ENCODE measurements around the gene MYCN. TPM values are rescaled to one million over a fixed set of nuclear protein-coding genes. Genes with fewer than 3 reads are reported as not detected.

MYCN gene
- total and polyA plus RNA-seq, 2 of the 13 experiments (the other 11 are each of a cell fraction or from before 2014, with no cell fraction given) = not detected

DNA sequence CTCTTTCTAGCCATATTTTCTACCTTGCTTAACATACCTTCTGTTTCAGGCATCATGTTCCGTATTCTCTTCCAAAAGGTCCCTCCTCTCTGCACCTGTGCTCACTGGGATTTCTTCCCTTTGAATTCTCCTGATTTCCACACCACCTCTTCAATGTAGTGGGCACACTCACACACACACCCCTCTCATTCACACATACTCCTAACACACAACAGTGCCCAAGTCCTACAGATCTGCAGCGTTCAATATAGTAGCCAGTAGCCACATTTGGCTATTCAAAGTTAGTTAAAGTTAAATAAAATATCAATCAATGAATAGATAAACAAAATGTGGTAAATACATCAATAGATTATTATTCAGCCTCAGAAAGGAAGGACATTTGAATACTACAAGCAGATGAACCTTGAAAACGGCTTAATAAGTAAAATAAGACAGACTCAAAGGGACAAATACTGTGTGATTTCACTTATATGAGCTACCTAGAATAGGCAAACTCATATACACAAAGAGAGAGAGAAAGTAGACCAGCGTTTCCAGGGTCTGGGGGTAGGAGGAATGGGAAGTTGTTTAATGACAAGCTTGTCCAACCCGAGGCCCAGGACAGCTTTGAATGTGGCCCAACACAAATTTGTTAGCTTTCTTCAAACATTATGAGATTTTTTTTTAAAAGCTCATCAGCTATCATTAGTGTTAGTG is 34.4 kb downstream of the MYCN start (continued):
- no peak for TF ChIP-seq ZNF34 (CRISPR knock-in tag; IDR thresholded peaks at IDR 0.05; ENCODE audit: borderline replicate concordance)

DNA sequence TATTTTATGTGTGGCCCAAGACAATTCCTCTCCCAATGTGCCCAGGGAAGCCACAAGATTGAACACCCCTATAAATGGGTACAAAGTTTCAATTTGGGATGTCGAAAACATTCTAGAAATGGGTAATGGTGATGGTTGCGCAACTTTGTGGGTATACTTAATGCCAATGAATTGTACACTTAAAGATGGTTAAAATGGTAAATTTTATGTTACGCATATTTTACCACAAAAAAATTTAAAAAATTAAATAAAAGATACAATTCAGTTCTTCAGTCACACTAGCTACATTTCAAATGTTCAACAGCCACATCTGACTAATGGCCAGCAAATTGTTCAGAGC is 34.9 kb downstream of the MYCN start:
- in situ Hi-C loops (cut with HindIII; ENCODE audit: extremely low pct_ligation_motif_present, low pct_unique_long_range_greater_than_20kb) = no loop called here
- H3K4me1 ChIP-seq (ENCODE audit: insufficient read depth, low read length) = no peaks in the 10 kb centered on the region
- FAIRE-seq (no peak), DNase-seq (ENCODE audit: low spot score) (no peak), ATAC-seq (no peak)
- no peaks in the 10 kb centered on the region for H3K27me3 ChIP-seq (ENCODE audit: control insufficient read depth in 1 of 2, insufficient read depth in 2 of 2, low read length in 2 of 2)
- POLR2A ChIA-PET = no interaction called here
- no peaks in the 10 kb centered on the region for H3K79me2 ChIP-seq (ENCODE audit: insufficient read depth, low read length)
- no peak overlapping the region for H3K4me2 ChIP-seq (ENCODE audit: low read depth, low read length)
- H3K9me3 ChIP-seq (ENCODE audit: low read length) = no peaks in the 10 kb centered on the region
- no peaks in the 10 kb centered on the region for H4K20me1 ChIP-seq (ENCODE audit: insufficient read depth, low read length)
- H3K4me3 ChIP-seq (replicated peaks in 1 of 3; ENCODE audit: insufficient read depth in 1 of 3, low read depth in 2 of 3, low read length in 3 of 3) = no peak overlapping the region
- CTCF ChIA-PET (ENCODE audit: low intra/inter-chr PET ratio, low total read pairs) = no interaction called here
- H3K27ac ChIP-seq (ENCODE audit: extremely low read length, insufficient read depth, low read length) = no peak overlapping the region
- H2AFZ ChIP-seq (ENCODE audit: low read length) = no peak overlapping the region
- no peak overlapping the region for H3K9ac ChIP-seq (ENCODE audit: insufficient read depth, low read depth, low read length)
- H3K36me3 ChIP-seq (replicated peaks in 1 of 2; ENCODE audit: control insufficient read depth in 1 of 2, insufficient read depth in 2 of 2, low read length in 2 of 2) = no peaks in the 10 kb centered on the region
- WGBS (ENCODE audit: low lambda C conversion rate) = 75% methylated on average over 3 of the region's 3 CpGs
- no TSS peak for BruUV-seq (replicated peaks)
- intact Hi-C loops (cut with micrococcal nuclease; ENCODE audit: unreplicated experiment) = no loop called here
- TF ChIP-seq CEBPG (CRISPR knock-in tag; IDR thresholded peaks at IDR 0.05) (0 out of 2 replicates have a peak, but pooled peaks have one; percentile 20), ZNF580 (CRISPR knock-in tag; IDR thresholded peaks at IDR 0.05; ENCODE audit: borderline replicate concordance, low read depth) (no peak), CEBPB (IDR thresholded peaks at IDR 0.05; ENCODE audit: borderline replicate concordance, low read depth, low read length) (peak; percentile 87)

DNA sequence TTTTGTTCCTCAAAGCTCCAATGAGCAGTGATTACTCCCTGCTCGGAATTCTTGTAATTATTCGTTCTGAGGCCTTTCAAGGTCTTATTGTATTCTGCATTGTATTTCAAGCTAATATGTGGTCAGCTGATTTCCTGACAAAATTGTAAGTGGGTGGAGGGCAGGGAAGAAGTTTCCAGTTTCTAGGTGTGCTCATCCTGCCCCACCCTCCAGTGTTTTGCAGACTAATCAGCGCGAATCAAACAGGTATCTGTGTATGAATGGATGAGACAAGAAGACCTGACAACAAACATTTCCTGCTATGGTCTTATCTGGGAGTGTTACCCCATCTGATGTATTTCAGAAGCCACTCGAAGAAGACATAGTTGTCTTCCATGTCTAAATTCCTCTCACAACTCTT is 35.3 kb downstream of the MYCN start:
- Histone ChIP-seq H3K4me3 (replicated peaks in 1 of 3; ENCODE audit: insufficient read depth in 1 of 3, low read depth in 2 of 3, low read length in 3 of 3) (no peak overlapping the region), H4K20me1 (ENCODE audit: insufficient read depth, low read length) (no peaks in the 10 kb centered on the region), H3K4me1 (ENCODE audit: insufficient read depth, low read length) (no peaks in the 10 kb centered on the region), H3K27ac (ENCODE audit: extremely low read length, insufficient read depth, low read length) (no peak overlapping the region), H3K27me3 (ENCODE audit: control insufficient read depth in 1 of 2, insufficient read depth in 2 of 2, low read length in 2 of 2) (no peaks in the 10 kb centered on the region), H3K9me3 (ENCODE audit: low read length) (no peaks in the 10 kb centered on the region), H2AFZ (ENCODE audit: low read length) (no peak overlapping the region), H3K9ac (ENCODE audit: insufficient read depth, low read depth, low read length) (no peak overlapping the region), H3K36me3 (replicated peaks in 1 of 2; ENCODE audit: control insufficient read depth in 1 of 2, insufficient read depth in 2 of 2, low read length in 2 of 2) (no peaks in the 10 kb centered on the region), H3K4me2 (ENCODE audit: low read depth, low read length) (no peak overlapping the region), H3K79me2 (ENCODE audit: insufficient read depth, low read length) (no peaks in the 10 kb centered on the region)
- intact Hi-C loops (cut with micrococcal nuclease; ENCODE audit: unreplicated experiment) (no loop called here), in situ Hi-C loops (cut with HindIII; ENCODE audit: extremely low pct_ligation_motif_present, low pct_unique_long_range_greater_than_20kb) (no loop called here)
- WGBS (ENCODE audit: low lambda C conversion rate) = 42% methylated on average over 5 of the region's 5 CpGs
- no TSS peak for BruUV-seq (replicated peaks)
- DNase-seq (ENCODE audit: low spot score) (no peak), FAIRE-seq (no peak), ATAC-seq (no peak)
- POLR2A ChIA-PET = no interaction called here
- CTCF ChIA-PET (ENCODE audit: low intra/inter-chr PET ratio, low total read pairs) = no interaction called here
- TF ChIP-seq ZNF547 (CRISPR knock-in tag; IDR thresholded peaks at IDR 0.05) (no peak), CREM (IDR thresholded peaks at IDR 0.05) (no peak), CREM (CRISPR knock-in tag; IDR thresholded peaks at IDR 0.05) (no peak), NR2C2 (CRISPR knock-in tag; IDR thresholded peaks at IDR 0.05; ENCODE audit: borderline replicate concordance) (no peak), THYN1 (CRISPR knock-in tag; IDR thresholded peaks at IDR 0.05; ENCODE audit: borderline replicate concordance, low read depth) (no peak), HNRNPH1 (optimal IDR thresholded peaks at IDR 0.05; ENCODE audit: low read depth, low read length) (no peak), ZNF644 (CRISPR knock-in tag; IDR thresholded peaks at IDR 0.05; ENCODE audit: low read depth) (no peak), NFE2L2 (IDR thresholded peaks at IDR 0.05; ENCODE audit: low read length) (no peak), SSRP1 (CRISPR knock-in tag; IDR thresholded peaks at IDR 0.05) (no peak), CENPT (CRISPR knock-in tag; IDR thresholded peaks at IDR 0.05; ENCODE audit: low read depth) (no peak)
- TF ChIP-seq, protein P1, sequence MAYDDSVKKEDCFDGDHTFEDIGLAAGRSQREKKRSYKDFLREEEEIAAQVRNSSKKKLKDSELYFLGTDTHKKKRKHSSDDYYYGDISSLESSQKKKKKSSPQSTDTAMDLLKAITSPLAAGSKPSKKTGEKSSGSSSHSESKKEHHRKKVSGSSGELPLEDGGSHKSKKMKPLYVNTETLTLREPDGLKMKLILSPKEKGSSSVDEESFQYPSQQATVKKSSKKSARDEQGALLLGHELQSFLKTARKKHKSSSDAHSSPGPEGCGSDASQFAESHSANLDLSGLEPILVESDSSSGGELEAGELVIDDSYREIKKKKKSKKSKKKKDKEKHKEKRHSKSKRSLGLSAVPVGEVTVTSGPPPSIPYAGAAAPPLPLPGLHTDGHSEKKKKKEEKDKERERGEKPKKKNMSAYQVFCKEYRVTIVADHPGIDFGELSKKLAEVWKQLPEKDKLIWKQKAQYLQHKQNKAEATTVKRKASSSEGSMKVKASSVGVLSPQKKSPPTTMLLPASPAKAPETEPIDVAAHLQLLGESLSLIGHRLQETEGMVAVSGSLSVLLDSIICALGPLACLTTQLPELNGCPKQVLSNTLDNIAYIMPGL (CRISPR knock-in tag; IDR thresholded peaks at IDR 0.05; ENCODE audit: borderline replicate concordance in 1 of 2, low read depth in 1 of 2) = no peak

All from HepG2 (cell line).